GM21360 (cell line): ENCODE data around the gene DES.

Experiments used
- ATAC-seq: cut with Tn5 transposase; IDR thresholded peaks from one replicate; pipeline ENCODE4 v1.9.1; 2021; ENCODE audit warnings: mild to moderate bottlenecking, moderate library complexity; ENCODE audit not compliant: unreplicated experiment

DES gene

DNA sequence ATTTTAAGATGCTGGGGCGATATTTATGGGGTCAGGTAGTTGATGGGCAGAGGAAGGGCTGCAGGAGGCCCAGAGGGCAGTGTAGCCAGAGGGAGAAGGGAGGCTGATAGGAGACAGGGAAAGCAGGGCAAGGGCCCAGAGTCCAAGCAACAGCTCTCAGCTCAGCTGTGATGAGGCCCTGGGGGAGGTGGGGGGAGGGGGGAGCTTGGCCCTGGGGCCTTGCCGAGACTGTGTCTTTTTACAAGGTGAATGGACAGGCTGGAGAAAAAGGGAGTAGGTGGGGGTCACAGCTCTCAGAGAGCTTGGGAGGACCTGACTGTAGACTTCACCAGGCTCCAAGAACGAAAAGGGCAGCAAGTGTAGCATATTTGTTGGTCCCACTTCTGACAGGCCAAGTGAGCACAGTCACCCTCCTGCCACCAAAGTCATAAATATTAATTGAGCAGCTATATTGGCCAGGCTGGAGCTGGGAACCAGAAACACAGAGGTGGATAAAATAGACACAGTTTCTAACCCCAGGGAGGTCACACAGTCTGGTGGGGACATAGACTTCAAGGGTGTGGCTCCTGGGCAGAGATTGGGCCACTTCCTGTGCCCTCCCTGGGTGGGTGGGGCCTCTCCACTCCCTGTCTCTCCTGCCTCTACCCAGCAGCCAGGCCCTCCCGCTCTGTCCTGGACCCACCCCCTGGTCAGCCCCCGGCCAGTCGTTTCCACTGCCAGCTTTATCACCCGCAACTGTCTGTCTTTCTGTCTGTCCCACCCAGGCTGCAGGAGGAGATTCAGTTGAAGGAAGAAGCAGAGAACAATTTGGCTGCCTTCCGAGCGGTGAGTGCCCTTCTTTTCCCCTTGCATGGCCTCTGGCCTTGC lies 1.4 kb downstream of the DES start:
- ATAC-seq: no peak

DNA sequence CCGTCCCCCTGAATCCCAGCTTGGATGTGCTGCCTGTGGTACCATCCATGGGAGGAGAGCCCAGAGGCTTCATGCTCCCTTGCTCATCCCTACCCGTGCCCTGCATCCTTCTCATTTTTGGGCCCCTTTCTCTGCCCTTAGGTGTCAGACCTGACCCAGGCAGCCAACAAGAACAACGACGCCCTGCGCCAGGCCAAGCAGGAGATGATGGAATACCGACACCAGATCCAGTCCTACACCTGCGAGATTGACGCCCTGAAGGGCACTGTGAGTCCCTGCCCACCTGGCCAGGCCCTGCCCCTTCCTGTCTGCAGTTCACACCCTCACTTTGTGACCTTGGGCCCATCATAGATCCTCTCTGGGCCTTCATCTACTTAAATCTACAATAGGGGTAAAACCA lies 2.5 kb downstream of the DES start:
- no peak for ATAC-seq

DNA sequence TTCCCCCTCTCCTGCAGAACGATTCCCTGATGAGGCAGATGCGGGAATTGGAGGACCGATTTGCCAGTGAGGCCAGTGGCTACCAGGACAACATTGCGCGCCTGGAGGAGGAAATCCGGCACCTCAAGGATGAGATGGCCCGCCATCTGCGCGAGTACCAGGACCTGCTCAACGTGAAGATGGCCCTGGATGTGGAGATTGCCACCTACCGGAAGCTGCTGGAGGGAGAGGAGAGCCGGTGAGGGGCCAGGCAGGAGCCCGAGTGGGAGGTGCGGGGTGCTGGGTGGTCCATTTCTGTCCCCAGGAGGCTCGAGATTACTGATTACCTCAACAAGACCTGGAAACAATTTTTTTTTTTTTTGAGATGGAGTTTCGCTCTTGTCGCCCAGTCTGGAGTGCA lies 3.1 kb downstream of the DES start:
- no peak for ATAC-seq

- ATAC-seq: no peak
Observed at GRCh38 chr2:219422952-219423534, 4.9 kb downstream of the DES start.

GRCh38 chr2:219423652-219424377 lies 5.6 kb downstream of the DES start:
- ATAC-seq: no peak

DNA sequence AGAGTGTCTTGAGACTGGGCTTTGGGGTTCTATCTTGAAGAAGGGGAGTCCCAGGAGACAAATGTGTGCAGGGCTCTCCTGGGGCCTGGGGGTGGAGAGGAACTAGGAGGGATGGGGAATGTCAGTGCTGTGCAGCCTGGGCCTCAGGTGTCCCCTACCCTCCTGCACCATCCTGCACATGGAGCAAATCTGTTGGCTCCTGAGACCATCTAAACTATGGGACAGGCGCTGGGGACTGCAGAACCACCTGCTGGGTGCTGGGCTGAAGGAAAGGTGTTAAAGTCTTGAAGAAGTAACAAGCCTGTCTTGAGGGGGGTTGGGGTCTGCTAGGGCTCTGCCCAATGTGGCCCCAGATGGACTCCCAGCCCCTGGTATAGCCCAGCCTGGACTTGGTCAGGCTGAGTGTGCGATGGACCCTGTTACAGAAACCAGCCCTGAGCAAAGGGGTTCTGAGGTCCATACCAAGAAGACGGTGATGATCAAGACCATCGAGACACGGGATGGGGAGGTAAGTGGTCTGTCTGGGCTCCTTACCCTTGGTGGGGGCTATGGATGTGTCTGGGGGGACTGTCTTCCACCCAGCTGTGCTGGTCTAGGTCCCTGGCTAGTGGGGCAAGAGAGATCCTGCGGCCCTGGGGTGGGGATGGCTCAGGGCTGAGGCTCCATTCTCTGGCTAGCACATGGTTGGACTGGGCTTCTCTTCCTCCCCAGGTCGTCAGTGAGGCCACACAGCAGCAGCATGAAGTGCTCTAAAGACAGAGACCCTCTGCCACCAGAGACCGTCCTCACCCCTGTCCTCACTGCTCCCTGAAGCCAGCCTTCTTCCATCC lies 7.3 kb downstream of the DES start:
- ATAC-seq: no peak

DNA sequence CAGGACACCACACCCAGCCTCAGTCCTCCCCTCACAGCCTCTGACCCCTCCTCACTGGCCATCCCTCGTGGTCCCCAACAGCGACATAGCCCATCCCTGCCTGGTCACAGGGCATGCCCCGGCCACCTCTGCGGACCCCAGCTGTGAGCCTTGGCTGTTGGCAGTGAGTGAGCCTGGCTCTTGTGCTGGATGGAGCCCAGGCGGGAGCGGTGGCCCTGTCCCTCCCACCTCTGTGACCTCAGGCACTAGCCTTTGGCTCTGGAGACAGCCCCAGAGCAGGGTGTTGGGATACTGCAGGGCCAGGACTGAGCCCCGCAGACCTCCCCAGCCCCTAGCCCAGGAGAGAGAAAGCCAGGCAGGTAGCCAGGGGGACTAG lies 7.9 kb downstream of the DES start:
- no peak for ATAC-seq

- ATAC-seq: no peak
Observed at GRCh38 chr2:219426534-219427136, 8.5 kb downstream of the DES start.

- ATAC-seq: no peak
Observed at GRCh38 chr2:219428469-219428868, 10.3 kb downstream of the DES start.

DNA sequence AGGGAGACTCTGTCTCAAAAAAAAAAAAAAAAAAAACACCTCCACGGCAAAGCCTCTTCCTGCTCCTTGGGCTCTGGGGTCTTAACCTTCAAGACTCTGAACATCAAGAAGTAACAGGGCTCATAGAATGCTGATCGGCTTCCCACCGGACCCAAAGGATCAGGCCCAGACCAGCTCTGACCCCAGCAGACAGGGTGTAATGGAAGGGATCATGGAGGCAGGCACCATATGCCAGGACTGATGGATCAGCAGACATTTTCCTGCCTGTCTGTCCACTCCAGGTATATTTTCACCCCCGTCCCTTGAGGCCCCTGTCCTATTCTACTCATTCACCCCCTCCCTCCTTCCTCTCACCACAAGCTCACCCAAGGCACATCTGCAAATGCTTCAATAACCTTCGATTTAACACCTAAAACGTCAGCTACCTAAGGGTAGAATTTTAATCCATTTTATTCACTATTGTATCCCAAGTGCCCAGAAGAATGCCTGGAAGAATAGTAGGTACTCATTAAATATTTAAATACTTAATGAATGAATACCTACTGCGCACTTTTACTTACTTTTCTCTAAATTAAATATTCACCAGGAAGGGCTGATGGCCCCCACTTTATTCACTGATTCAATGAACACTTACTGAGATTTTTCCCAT lies 11.9 kb downstream of the DES start:
- no peak for ATAC-seq

GRCh38 chr2:219430633-219431615 lies 12.7 kb downstream of the DES start:
- no peak for ATAC-seq

DNA sequence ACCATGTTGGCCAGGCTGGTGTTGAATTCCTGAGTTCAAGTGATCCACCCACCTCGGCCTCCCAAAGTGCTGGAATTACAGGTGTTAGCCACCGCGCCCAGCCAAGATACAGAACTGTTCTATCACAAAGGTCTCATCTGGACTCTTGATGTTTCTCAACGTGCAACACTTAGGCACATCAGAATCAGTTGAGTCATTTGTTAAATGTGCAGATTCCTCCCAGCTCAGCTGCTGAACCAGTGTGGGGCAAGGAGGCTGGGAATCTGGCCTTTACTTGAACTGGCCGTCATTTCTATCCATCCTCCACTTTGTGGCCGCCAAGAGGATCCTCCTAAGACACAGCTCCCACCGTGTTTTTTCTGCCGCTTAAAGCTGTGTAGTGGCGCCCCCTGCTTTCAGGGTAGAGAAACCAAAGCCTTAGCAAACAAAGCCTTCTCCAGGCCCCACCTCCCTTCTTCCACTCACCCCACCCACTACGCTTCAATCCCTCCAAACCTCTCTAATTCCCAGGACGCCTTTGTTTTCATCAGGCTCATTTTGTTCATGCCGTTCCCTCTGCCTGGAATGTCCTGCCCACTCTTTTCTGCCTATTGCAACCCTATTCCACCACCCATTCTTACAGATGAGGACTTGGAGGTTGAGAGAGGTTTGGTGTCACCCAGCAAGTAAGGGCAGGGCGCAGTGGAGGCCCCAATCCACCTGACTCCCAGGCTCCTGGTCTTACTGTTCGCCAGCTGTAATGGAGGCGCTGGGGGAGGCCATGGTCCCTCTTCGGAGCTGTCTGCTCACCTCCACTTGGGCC lies 15.7 kb downstream of the DES start:
- no peak for ATAC-seq

GRCh38 chr2:219434468-219434717 lies 16.2 kb downstream of the DES start:
- ATAC-seq: no peak

GRCh38 chr2:219434718-219435525 lies 16.7 kb downstream of the DES start, which contains the start of gene SPEG:
Gene SPEG (plus strand): TSS chr2:219434843. CDS start chr2:219434978, 135 bp downstream.
- ATAC-seq: no peak

- ATAC-seq: no peak
Observed at GRCh38 chr2:219435701-219436100, 17.5 kb downstream of the DES start.

DNA sequence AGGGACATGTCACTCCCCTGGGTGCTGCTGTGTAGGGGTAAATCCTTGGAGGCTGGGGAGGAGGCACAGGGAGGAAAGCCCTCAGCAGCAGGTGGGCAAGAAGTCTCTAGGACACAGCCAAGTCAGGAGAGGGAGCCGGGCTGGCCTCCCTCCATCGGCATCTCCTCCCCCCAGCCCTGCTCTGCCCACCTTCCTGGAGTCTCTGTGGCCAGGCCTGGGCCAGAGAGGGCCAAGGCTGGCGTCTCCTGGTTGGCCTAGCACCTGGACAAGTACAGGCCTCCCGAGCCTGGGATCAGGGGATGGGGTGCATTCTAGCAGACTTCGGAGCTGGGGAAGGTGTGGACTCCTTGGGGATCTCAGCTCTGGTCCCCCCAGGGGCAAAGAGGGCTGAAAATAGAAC lies 18.3 kb downstream of the DES start:
- no peak for ATAC-seq

DNA sequence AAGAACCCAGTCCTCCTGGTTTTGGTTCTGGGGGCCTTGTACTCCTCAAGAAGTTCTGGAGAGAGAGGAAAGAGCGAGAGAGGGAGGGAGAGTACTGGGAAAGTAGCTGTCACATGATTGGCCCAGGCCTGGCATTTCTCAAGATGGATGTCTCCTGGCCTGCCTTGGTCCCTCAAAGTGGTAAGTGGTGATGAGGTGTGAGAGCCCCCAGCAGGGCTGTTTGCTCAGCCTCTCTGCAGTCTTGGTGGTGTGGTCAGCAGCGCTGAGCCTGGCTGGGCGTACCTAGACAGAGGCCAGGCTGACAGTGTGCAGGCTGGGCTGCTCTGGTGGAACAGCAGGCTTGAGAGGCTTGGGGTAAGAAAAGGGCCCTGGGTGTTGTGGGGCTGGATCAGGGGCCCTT lies 19.0 kb downstream of the DES start:
- ATAC-seq: no peak
